ENCODE measurements around the gene ACSM4.

Gene ACSM4, protein sequence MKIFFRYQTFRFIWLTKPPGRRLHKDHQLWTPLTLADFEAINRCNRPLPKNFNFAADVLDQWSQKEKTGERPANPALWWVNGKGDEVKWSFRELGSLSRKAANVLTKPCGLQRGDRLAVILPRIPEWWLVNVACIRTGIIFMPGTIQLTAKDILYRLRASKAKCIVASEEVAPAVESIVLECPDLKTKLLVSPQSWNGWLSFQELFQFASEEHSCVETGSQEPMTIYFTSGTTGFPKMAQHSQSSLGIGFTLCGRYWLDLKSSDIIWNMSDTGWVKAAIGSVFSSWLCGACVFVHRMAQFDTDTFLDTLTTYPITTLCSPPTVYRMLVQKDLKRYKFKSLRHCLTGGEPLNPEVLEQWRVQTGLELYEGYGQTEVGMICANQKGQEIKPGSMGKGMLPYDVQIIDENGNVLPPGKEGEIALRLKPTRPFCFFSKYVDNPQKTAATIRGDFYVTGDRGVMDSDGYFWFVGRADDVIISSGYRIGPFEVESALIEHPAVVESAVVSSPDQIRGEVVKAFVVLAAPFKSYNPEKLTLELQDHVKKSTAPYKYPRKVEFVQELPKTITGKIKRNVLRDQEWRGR

GRCh38 chr12:7303772-7304171 is at the start of gene ACSM4:
ACSM4 (plus strand) TSS chr12:7304072; CDS start chr12:7304332, 260 bp downstream.
- TF ChIP-seq CTCF (IDR thresholded peaks at IDR 0.05): no peak

GRCh38 chr12:7259060-7259459 is 44.8 kb upstream of the ACSM4 start:
- TF ChIP-seq CTCF (IDR thresholded peaks at IDR 0.05): no peak

DNA sequence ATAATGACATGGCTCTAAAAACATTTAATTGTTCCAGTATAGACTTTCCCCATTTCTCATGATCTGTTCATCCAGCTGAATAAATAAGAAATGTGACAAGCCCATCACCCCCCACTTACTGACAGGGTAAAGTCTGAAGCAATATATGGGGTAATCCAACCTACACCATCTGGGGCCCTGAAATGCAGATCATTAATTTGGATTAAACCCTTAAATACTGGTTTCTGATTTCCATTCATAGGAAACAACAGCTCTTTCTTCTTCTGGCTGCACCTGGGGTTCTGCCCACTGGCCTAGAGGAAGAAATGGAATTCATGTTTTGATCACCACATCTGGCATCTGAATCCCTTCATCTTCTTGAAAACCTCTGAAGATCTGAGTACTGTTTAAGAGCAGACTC is 39.3 kb upstream of the ACSM4 start:
- no peak for TF ChIP-seq CTCF (IDR thresholded peaks at IDR 0.05)

DNA sequence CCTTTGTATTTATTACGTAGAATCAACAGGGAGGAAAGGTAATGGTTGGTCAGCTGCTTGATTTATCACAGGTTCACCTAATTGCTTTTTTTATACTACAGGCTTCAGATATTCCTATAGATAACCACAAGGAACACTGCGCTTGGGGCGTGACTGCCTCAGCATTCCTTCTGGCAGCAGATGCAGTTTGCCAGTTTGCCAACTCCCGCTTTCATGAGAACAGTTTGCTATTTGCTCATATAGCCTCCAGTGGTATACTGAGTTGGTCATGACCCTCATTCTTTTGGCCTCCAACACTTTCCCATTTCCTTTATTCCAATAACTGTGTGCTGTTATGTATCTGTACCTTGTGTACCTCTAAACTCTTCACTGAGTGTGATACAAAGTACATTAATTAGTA is 38.6 kb upstream of the ACSM4 start:
- TF ChIP-seq CTCF (IDR thresholded peaks at IDR 0.05): no peak

DNA sequence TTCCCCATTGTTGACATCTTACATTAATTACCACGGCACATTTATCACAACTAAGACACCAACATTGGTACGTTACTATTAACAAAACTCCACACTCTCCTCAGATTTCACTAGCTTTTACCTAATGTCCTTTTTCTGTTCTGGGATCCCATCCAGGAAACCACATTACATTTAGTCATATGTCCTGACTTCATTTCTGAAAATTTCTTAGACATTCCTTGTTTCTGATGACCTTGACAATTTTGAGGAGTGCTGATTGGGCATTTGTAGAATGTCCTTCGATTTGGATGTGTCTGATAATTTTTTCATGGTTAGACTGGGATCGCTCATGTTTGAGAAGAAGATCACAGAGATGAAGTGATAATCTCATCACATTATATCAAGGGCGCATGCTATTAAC is 34.6 kb upstream of the ACSM4 start:
- no peak for TF ChIP-seq CTCF (IDR thresholded peaks at IDR 0.05)

- no peak for TF ChIP-seq CTCF (IDR thresholded peaks at IDR 0.05)
These were observed 31.9 kb upstream of the ACSM4 start for GRCh38 chr12:7271893-7272514.

DNA sequence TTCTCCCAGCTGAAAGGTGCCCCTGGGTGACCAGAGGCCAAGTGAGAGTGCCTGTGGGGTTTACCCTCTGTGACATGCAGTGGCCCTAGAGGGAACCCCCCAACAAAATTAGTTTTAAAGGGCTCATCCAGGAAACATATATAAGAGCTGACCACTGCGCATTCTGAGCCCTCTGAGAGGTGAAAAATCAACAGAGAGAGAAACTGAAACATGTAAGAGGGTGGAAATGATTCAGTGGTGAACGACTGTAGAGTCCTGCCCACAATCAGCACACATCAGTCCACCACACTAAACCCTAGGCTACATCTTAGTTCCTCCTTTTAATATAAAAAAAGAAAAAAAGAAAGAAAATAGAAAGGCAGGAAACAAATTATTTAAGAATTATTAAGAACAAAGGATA is 21.0 kb upstream of the ACSM4 start:
- no peak for TF ChIP-seq CTCF (IDR thresholded peaks at IDR 0.05)
